Measurements from ENCODE around the gene CIITA. TPM values are rescaled to one million over a fixed set of nuclear protein-coding genes. Genes with fewer than 3 reads are reported as not detected.
A peak's percentile ranks its signal among the peaks of the same experiment; 100 is the strongest.

Gene CIITA
- total RNA-seq, 1 donor from 2014 or later: 9.4 TPM

- Histone ChIP-seq H3K4me3 (no peak overlapping the region), H3K27me3 (ENCODE audit: low read depth) (no peaks in the 10 kb centered on the region), H3K36me3 (peaks cover 62% of the 10 kb centered on the region), H3K27ac (replicated peaks) (no peak overlapping the region), H3K9me3 (replicated peaks) (peaks cover 11% of the 10 kb centered on the region), H3K4me1 (peaks cover 10% of the 10 kb centered on the region)
- intact Hi-C loops (cut with micrococcal nuclease): no loop called here
- TF ChIP-seq, protein P1, sequence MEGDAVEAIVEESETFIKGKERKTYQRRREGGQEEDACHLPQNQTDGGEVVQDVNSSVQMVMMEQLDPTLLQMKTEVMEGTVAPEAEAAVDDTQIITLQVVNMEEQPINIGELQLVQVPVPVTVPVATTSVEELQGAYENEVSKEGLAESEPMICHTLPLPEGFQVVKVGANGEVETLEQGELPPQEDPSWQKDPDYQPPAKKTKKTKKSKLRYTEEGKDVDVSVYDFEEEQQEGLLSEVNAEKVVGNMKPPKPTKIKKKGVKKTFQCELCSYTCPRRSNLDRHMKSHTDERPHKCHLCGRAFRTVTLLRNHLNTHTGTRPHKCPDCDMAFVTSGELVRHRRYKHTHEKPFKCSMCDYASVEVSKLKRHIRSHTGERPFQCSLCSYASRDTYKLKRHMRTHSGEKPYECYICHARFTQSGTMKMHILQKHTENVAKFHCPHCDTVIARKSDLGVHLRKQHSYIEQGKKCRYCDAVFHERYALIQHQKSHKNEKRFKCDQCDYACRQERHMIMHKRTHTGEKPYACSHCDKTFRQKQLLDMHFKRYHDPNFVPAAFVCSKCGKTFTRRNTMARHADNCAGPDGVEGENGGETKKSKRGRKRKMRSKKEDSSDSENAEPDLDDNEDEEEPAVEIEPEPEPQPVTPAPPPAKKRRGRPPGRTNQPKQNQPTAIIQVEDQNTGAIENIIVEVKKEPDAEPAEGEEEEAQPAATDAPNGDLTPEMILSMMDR (IDR thresholded peaks at IDR 0.05; ENCODE audit: borderline replicate concordance): no peak
- no peak for DNase-seq
Observed at GRCh38 chr16:10906482-10906881, 29.5 kb downstream of the CIITA start.

DNA sequence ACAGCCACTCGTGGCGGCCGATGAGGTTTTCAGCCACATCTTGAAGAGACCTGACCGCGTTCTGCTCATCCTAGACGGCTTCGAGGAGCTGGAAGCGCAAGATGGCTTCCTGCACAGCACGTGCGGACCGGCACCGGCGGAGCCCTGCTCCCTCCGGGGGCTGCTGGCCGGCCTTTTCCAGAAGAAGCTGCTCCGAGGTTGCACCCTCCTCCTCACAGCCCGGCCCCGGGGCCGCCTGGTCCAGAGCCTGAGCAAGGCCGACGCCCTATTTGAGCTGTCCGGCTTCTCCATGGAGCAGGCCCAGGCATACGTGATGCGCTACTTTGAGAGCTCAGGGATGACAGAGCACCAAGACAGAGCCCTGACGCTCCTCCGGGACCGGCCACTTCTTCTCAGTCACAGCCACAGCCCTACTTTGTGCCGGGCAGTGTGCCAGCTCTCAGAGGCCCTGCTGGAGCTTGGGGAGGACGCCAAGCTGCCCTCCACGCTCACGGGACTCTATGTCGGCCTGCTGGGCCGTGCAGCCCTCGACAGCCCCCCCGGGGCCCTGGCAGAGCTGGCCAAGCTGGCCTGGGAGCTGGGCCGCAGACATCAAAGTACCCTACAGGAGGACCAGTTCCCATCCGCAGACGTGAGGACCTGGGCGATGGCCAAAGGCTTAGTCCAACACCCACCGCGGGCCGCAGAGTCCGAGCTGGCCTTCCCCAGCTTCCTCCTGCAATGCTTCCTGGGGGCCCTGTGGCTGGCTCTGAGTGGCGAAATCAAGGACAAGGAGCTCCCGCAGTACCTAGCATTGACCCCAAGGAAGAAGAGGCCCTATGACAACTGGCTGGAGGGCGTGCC lies 30.1 kb downstream of the CIITA start:
- DNase-seq: peak; percentile 59
- intact Hi-C loops (cut with micrococcal nuclease): no loop called here
- peak overlapping the region; percentile 40 for H3K27ac ChIP-seq (replicated peaks)

GRCh38 chr16:10907757-10908045 lies 30.7 kb downstream of the CIITA start:
- H3K9me3 ChIP-seq (replicated peaks): peaks cover 7% of the 10 kb centered on the region
- H3K4me3 ChIP-seq: no peak overlapping the region
- TF ChIP-seq, protein P1 (IDR thresholded peaks at IDR 0.05; ENCODE audit: borderline replicate concordance): no peak
- H3K4me1 ChIP-seq: peaks cover 14% of the 10 kb centered on the region
- no peak for DNase-seq
- peaks cover 51% of the 10 kb centered on the region for H3K36me3 ChIP-seq
- peak overlapping the region; percentile 40 for H3K27ac ChIP-seq (replicated peaks)
- no peaks in the 10 kb centered on the region for H3K27me3 ChIP-seq (ENCODE audit: low read depth)
- intact Hi-C loops (cut with micrococcal nuclease): no loop called here

More for the DNA sequence above, 30.1 kb downstream of the CIITA start:
- no peaks in the 10 kb centered on the region for H3K27me3 ChIP-seq (ENCODE audit: low read depth)
- H3K9me3 ChIP-seq (replicated peaks): peaks cover 11% of the 10 kb centered on the region
- peaks cover 10% of the 10 kb centered on the region for H3K4me1 ChIP-seq
- H3K4me3 ChIP-seq: no peak overlapping the region
- TF ChIP-seq, protein P1 (IDR thresholded peaks at IDR 0.05; ENCODE audit: borderline replicate concordance): no peak
- peaks cover 57% of the 10 kb centered on the region for H3K36me3 ChIP-seq

GRCh38 chr16:10911267-10911666 lies 34.3 kb downstream of the CIITA start:
- H3K4me1 ChIP-seq: peaks cover 17% of the 10 kb centered on the region
- H3K36me3 ChIP-seq: peaks cover 33% of the 10 kb centered on the region
- intact Hi-C loops (cut with micrococcal nuclease): loop anchor here (10.0 kb wide), 1 partner anchor 166 kb away; the partner anchor contains the start of gene NUBP1
- DNase-seq: no peak
- H3K4me3 ChIP-seq: no peak overlapping the region
- no peak overlapping the region for H3K27ac ChIP-seq (replicated peaks)
- TF ChIP-seq, protein P1 (IDR thresholded peaks at IDR 0.05; ENCODE audit: borderline replicate concordance): no peak
- no peaks in the 10 kb centered on the region for H3K9me3 ChIP-seq (replicated peaks)
- no peaks in the 10 kb centered on the region for H3K27me3 ChIP-seq (ENCODE audit: low read depth)

DNA sequence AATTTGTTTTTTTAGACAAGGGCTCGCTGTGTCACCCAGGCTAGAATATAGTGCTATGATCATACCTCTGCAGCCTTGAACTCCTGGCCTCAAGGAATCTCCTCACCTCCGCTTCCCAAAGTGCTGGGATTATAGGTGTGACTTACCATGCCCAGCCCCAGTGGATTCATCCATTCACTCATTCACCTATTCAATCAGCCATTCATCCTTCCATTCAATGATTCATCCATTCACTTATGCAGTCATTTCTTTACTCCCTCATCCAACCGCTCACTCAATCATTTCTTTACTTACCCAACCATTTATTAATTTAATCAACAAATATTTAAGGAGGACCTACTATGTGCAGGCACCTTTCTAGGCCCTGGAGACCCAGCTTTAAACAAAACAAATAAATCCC lies 39.5 kb downstream of the CIITA start:
- Histone ChIP-seq H3K36me3 (peaks cover 7% of the 10 kb centered on the region), H3K4me1 (peaks cover 38% of the 10 kb centered on the region), H3K9me3 (replicated peaks) (no peaks in the 10 kb centered on the region), H3K27ac (replicated peaks) (no peak overlapping the region), H3K27me3 (ENCODE audit: low read depth) (no peaks in the 10 kb centered on the region), H3K4me3 (no peak overlapping the region)
- DNase-seq: no peak
- intact Hi-C loops (cut with micrococcal nuclease): loop anchor here (10.0 kb wide), 1 partner anchor 172 kb away; the partner anchor contains the start of gene NUBP1
- TF ChIP-seq, protein P1 (IDR thresholded peaks at IDR 0.05; ENCODE audit: borderline replicate concordance): no peak
